Stimulated activated CD4-positive, alpha-beta T cell treated with anti-CD3 and anti-CD28 coated beads, Interleukin-2, amount 100 ng/mL, for 24 hours (primary cell): ENCODE measurements around the gene SPAG6.

Source experiments
- DNase-seq, 2 donors: peaks; one replicate each; pipeline ENCODE4 v3.0.0-alpha.2; 2020

Gene SPAG6

DNA sequence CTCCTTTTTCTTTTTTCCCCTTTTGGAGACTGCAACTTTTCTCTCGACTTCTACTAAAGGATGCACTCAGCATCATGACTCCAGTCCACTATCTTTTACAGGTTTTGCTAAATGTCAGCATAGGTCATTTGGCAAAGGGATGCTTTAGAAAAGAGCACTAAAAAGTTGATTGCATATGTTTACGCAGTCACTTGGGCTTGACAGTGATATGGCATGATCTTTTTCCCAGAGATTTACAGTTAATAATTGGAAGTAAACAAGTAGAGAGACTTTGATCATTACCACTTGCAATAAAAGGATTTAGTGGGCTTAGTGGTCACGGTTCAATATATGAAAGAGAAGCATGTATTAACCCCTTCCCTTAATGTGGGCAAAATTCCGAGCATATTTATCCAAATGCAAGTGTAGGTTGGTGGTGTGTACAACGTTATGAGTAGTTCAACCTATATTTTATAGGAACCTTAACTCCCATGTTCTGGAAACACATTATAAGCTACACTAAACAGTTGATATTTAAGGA is 22.6 kb upstream of the SPAG6 start:
- no peak for DNase-seq

DNA sequence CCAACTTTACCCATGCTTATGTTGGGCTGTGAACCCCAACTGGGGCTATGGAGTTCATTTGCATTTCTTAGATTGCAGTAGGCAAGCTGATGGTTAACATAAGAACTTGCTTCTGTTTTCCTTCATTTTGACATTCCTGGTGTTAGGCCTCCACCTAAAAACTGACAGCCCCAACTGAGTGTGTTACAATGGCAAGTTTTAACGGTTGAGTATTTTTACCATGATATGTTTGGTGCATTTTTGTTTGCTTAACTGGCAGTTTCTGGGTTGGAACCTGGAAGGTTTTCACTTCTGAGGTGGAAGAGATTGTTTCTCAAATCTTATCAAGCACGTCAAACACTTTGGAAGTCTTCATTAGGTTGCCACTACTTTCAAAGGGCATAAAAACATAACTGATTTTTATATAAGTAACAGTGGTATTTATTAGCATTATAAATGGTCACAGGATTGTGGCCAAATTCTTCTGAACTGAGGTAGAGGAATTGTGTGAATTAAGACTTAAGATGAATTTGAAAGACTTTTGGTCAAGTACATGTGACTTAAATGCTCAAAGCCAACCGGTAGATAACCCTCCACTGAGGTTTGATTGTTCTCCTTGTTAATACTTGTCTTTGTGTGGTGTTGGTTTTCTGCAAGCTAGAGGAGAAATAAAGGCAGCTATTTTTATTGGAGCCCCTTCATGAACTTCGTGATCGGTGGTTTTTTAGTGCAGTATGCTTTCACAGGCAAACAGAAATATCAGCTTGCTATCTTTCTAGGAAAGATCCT is 21.6 kb upstream of the SPAG6 start:
- DNase-seq = no peak

DNA sequence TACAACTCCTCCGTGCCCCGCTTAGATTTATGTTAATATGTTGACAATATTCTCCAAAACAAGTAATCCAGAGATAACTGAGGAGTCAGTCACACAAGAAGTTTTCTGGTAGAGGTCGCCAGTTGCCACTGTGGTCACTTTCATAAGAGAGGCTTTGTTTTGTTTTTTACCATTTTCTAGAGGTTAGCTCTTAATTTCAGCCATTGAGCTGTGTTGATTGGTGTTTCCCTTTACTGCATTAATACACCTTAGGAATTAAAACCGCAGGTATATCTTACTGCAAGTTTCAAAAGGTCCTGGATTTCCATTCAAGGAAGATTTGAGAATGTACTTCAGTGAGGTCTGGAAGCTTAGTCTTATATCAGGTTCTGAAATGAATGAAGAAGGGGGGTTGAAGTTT is 20.9 kb upstream of the SPAG6 start:
- DNase-seq = no peak

DNA sequence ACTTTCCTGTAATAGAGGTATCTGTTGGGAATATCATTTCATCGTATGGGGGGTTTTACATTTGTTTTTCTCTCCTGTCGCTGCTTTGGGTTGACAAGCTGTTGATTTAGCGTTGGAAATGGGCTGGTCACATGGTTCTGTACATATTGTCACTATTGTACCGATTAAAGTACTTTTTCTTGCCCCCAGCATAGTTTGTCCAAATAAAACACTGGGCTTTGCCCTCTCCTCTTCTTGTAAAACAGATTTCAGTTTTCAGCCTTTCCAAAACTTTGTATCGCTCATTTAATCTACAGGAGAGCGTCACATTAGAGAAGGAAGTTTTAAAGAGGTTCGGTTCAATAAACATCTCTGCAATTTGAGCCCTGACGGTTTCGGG is 20.4 kb upstream of the SPAG6 start:
- no peak for DNase-seq

DNA sequence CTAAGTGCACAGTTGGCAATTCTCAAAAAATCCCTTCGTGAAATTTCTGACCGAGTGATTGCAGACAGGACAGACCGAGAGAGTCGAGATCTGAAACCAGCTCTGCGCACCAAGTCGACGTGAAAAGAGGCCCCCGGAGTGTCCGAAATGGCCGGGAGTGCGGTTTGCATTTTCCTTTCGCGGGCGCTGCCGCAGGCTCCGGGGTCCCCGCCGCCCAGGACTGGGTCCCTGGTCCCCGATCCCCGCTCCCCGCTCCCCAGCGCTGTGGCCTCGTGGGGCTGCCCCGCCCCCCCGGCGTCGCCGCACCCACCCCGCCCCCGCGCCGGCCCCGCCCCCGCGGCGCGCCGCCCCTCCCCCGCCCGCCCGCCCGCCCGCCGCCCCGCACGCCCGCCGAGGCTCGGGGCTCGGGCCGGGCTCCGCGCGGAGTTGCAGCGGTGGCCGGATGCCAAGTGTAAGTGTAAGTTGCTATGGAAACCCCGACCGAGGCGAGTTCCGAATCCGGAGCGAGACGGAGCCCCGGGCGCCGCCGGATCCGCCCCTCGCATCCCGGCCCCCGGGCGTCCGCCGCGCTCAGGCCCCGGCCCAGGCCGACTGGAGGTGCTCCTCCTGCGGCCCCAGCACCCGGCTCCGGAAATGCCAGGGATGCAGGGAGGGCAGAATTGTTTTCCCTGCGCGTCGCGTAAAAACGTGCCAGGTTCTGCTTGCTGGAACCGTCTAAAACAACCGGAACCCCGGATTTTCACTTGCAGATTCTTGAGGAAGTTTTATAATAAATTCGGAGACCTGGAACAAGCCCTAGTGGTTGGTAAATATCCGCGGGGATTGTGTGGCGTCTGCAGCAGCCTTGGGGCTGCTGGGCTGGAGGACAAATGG is 19.8 kb upstream of the SPAG6 start:
- peak; percentile 69 to 72 for DNase-seq

DNA sequence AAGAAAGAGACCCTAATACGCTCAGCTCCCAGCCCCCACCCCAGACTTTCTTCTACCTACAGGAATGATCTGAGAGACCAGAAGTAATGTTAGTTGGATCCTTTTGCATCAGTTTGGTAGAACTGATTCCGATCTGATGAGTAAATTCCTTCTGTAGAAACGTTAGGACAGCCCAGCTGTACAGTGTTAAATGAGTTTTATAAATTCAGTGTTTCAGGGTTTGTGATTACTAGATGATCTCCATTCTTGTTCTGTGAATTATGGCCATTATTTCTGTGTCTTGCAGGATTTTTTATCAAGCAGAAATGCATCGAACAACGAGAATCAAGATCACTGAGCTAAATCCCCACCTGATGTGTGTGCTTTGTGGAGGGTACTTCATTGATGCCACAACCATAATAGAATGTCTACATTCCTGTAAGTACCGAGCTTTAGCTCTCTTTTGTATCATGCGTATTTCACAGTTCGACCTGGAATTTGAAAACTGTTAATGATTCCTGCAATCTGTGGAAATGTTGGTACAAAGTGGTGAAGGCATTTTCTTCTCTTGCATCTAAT is 19.1 kb upstream of the SPAG6 start:
- DNase-seq = no peak

DNA sequence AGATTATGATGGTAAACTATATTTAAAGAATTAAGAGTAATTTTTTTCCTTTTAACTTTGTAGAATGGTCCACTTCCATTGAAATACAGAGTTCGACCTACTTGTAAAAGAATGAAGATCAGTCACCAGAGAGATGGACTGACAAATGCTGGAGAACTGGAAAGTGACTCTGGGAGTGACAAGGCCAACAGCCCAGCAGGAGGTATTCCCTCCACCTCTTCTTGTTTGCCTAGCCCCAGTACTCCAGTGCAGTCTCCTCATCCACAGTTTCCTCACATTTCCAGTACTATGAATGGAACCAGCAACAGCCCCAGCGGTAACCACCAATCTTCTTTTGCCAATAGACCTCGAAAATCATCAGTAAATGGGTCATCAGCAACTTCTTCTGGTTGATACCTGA is 16.1 kb upstream of the SPAG6 start:
- no peak for DNase-seq

DNA sequence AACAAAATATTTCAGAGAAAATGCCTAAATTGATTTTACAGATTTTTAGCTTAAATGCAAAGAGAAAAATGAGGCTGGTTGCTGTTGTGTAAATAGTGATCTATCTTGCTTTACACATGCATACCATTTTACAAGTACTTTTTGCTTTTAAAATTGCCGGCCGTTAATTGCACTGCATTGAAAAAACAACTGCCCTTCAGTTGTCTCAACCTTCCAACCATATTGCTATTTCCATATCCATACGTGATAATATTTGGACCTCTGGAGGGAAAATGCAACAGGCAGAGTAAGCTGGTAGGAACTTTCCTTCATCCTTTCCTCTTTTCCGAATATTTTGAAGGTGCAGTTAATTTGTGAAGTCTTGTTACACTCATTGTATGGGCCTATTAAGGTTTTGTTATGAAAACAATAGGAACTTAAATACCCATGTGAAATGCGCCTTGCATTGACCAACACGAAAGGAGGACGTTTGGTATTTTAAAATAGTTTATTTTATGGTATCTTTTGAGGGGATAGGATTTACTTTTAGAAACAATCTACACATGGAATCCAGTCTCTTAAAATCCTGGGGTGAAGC is 13.1 kb upstream of the SPAG6 start:
- DNase-seq = no peak

DNA sequence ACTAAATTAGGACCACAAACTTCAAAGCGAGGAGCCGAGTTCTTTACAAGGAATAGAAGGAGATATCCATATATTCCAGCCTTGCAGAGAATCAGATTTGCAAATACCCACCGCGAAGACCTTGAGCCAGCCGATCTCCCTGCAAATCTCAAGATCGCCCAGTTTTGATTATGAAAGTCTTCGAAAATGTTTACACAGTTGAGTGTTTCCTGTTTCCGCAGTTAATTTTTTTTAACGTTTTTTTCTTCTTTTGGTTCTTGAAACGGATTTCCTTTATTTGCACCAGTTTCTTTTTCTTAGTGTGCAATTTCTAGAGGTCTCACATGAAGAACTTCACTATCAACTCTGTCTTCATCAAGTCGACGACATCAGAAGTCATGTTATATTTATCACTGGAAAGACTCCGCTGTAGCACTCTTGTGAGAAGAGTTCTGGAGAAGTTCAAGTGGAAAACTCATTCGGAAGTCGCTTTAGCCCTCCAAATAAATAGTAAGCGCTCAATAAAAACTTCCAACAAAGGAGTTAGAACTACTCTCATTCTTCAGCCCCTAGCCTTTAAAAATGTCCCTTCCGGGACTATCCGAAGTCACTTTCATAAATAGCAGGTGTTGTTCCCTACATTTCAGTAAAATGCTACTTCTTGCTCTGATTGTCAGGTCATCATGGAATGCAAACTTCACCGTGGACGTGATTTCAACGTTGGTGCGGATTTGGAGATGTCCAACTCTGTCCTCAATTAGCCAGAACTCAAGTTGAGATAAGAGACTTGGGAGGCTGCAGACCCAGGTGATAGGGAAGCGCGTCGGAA is 11.9 kb upstream of the SPAG6 start:
- DNase-seq = no peak

DNA sequence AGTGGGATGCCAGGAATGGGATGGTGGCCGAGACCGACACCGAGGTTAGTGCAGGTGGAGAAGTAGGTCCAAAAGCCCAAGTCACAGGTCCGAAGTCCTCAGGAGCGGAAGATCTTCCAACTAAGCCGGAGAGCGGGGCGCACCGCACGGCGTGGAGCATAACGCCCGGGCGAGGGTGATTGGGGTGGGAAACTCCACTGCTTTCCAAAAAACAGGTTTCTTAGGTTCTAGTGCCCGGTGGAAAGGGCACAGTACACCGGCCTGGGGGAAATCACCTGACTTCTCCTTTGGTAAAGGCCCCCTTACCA is 11.4 kb upstream of the SPAG6 start:
- no peak for DNase-seq

DNA sequence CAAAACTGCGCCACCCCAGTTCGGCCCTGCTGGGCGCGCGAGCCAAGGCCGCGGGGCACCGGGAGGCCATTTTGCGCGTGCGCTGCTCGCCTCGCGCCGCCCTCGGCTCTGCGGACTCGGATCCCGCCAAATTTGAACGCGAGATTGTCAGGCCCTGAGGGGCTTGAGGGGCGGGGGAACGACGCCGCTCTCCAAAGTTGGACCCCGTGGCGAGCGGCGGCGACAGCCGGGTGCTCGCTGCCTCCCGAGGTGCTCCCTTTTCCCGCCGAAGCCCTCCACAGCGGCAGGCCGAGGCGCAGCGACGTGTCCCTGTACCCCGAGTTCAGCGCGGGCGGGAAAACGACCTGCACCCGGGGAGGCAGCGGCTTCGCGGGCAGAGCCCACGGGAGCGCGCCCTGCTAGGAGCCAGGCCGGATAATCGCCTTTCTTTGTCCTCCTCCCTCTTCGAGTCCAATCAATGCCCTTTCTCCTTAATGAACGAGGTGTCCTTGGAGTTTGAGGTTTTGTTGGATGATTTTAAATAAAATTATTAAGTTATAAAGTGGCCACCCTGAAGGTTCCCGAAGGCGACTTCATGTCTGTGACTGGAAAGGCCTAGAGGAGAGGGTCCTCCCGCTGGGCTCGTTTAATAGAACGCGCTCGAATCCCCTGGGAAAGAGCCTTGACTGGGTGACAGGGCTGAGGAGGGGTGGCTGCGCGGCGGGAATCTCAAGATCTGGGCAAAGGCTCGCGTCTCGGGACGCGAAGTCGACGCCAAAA is 10.7 kb upstream of the SPAG6 start:
- peak in 1 of 2 donors; percentile 11 for DNase-seq

DNA sequence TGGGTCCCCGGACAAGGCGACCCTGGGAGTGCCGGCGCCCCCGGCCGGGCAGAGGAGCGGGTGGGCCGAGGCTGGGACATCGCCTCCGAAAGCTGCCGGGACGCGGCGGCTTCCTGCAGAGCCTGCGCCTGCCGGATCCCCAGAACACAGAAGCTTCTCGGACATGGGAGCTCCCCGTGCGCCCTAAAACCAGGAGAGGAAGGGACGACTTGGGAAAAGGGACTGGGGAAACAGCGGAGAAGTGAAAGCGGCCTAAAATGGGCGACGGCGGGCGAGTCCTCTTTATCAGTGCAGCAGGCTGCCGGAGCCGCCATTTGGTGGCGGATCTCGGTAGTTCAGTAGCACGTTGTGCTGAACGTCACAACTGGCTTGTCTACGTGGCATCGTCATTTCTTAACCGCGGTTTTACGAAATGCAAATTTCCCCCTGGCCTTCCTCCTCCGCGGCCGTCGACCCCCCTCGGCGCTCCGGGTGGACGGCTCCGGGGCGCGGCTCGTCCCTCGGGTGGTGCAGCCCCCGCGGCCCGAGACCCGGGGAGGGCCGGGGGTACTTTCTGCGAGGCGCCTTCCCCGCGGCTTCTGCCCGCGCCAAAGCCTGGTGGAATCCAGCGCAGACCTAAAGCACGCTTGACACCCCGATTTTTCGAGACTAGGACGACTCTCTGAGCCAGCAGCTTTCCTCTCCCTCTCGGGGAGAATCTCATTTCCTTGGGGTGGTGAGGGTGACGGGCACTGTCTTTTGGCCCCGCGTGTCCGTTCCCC is 9.9 kb upstream of the SPAG6 start:
- peak; percentile 62 for DNase-seq

DNA sequence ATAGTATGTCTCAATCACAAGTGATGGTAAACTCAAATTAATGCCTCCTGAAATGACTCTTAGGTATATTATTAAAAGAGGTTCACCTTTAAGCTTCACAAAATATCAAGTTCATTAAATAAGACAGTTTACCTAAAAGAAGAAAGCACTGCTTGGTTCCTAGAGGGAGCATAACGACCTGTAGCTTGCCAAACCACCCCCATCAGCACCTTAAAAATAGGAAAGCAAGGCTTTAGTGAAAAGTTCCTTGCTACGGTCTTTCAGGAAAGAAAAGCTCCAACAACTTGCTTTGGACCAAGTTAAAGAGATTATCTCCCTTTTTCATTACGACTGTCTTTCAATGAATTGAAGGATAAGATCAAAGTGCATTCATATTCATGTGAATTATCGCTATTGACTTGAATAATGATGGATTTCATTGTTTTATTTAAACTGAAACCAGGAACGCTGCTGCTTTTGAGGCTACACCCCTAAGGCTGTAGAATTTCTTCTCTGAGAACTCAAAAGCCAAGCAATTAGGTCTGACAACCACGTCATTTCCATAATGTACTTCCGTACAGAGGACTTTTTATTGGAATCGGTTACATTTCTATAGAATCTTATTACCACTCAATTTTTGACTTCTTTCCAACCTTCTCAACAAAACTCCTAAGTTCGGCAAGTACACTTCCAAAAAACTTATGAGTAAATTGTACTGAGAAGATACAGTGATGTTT is 7.0 kb upstream of the SPAG6 start:
- no peak for DNase-seq

DNA sequence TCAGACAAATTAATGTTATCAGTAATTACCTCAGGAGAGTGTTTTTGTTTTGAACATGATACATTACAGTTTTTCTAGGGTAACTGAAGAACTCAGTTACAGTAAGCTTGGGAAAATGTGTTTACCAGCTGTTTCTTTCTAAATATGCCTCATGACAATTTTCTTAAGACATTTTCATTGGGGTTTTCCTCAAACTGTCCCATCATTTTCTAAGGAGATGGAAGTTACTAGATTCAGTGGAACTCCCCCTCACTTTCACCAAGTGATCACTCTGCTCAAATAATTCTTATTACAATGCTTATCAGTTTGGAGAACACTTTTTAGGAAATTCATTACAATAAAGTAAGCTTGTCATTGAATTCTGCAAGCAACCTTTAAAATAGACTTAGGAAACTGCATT is 6.4 kb upstream of the SPAG6 start:
- no peak for DNase-seq

DNA sequence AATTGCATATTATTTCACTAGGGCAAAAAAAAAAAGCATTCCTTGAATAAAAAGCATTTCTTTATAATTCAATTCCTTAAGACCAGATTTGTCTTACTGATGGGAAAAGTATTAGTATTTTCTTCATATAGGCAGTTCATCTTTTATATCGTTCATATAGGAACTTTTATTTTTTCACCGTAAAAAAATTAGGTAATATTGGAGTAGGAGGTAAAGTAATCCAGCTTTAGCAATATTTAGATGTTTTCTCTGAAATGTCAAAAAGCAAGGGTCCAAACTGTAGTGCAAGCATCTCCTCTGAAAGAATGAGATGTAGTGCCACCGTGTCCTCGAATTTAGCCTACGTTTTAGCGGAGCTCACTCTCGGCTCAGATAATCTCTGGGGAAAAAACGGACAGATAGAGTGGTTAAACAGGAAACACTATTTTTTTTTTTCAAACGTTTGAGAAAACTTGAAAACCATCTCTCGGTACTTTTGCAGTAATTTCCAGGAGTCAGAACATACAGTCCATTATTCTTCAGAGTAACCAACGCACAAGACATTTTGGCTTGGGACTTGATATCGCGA is 5.5 kb upstream of the SPAG6 start:
- no peak for DNase-seq

DNA sequence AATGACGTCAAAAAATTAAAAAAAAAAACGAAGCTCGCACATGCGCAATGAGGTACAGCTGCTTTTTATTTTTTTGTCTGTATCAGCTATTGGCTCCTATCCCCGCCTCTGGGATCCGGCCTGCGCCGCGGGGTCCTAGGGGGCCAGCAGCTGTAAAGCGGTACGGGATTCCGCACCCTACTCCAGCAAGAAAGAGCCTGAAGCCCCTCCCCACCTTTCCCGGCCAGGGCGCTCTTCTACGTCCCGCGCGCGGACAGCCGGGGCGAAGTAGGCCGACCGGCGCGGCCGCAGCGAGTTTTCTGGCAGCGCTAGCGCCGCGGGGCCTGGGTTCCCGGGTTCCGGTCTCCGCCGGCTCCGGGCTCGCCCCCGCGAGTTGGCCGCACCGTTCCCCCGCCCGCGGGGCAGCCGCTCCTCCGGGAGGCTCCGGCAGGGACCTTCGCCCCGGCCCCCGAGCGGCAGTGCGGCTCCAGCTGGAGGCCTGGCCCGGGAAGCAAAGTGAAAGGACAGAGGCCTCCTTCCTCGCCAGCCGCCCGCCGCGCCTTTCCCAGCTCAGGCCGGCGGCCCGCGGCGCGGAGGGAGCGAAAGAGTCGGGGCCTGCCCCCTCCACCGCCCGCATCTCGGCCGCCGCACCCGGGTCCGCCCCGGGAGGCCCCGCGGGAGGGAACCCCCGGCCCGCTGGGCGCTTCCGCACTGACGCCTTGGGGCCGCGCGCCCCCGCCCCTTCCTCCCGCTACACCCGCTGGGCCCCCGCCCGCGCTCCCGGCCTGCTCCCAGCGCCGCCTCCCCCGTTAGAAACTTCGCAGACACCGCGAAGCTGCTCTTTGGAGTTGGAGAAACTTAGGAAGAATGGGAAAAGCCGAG is 4.7 kb upstream of the SPAG6 start:
- peak; percentile 58 to 66 for DNase-seq

DNA sequence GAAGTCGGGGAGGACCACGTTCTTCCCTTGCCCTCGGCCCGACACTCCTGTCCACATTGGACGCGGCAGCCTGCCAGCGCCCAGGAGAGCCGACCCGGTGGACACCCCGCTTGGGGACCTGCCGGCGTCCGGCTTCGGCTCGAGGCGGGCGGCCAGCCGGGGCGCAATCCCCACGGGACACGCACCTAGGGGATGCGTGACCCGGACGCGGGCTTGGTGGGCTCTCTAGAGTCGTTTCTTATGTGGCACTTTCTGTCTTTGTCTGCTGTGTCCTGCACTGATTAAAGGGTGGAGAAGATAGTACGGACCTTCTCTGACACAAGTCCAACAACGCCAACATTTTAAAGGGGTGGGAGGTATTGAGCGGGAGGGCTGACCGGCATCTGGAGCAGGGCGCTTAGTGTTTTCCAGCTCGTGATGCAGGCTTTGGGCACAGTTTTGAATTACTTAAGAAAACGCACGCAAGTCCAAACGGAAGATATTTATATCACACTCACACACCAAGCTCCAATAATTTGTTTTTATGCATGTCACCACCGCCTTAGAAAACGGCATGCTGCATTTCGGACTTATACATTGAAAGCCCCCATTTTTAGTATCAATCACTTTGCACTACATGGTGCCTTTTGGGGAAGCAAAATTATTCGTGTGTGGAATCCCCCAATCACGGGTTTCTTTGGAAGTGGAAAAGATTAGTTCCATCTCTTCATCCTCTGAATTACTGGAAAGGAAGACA is 3.9 kb upstream of the SPAG6 start:
- DNase-seq = no peak

DNA sequence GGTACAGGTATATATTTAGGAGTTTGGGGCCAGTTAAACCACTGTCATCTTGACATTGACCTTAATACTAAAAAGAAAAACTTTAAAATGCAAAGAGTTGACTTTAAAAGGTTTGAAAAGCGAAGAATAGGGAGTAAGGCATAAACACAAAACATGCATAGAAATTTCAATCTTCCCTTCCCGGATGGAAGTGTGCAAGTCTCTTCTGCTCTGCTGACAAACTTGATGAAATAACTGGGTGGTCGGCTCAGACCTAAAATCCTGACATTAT is 3.4 kb upstream of the SPAG6 start:
- no peak for DNase-seq

DNA sequence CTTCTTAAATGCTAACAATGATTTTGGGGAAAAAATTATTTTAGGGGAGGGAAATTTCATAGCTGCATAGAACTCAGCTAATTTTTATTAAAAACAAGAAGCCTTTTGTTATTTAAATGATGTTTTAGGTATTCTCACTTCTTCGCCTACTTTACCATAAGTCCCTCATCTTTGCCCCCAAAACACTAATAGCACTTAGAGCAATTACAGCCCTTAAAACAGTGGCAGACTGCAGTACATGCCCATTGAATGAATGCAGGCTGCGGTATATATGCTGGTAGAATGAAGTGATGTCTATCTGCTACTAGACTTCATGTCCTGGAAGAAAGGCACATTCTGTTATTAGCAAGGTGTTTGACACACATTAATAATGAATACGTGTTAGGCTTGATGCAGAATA is 2.9 kb upstream of the SPAG6 start:
- no peak for DNase-seq
